K562 (cell line): ENCODE data around the gene GPR183. TPM values are rescaled to one million over a fixed set of nuclear protein-coding genes. Genes with fewer than 3 reads are reported as not detected.

Source experiments
- ATAC-seq: fragments of 200-7000 bp; cut with Tn5 transposase; 3 replicates; pipeline ENCODE4 v1.9.1; 2020; ENCODE audit warnings: moderate library complexity
- BruUV-seq: library from RNA; stranded (reverse); fragments of 400-500 nt; replicated peaks from 2 replicates; lab custom pipeline; 2021; lab: Mats Ljungman, UMichigan
- CTCF ChIA-PET: fragments of 300-600 bp; formaldehyde crosslinking; extraction: SDS; loops from one replicate; lab custom pipeline; 2021; ENCODE audit warnings: low intra/inter-chr PET ratio; lab: Yijun Ruan, JAX
- POLR2A ChIA-PET: fragments of 300-600, 350-650 bp; sonication (Branson Sonifier 250); formaldehyde crosslinking; extraction: SDS; loops from one replicate; lab custom pipeline; 2021; ENCODE audit warnings: antibody characterized with exemption, inconsistent platforms; lab: Yijun Ruan, JAX
- DNase-seq, 4 experiments: peaks; one replicate each; pipeline versions ENCODE4 v3.0.0 to v3.0.0-alpha.2; 2011 to 2018; ENCODE audit warnings: low spot score in 3 of 4, mixed read lengths in 3 of 4; ENCODE audit errors: extremely low read depth in 1 of 4
- FAIRE-seq: peaks from 2 replicates; lab custom pipeline; 2011; peaks lifted over from hg19 to GRCh38; lab: Jason Lieb, UNC
- H2AFZ ChIP-seq: 2 replicates; pipeline ENCODE4 v1.6.0; 2011; ENCODE audit warnings: low read depth, low read length, control low read depth, inconsistent platforms
- H3K27ac ChIP-seq: fragments of 200-600 bp; 3 replicates; pipeline ENCODE4 v1.8.0; 2011; ENCODE audit warnings: low read depth, mild to moderate bottlenecking, control low read depth, inconsistent platforms, low read length, moderate library complexity, mixed read lengths; ENCODE audit errors: extremely low read depth
- H3K27me3 ChIP-seq, 2 experiments: fragments of 300-600 bp in 1 of 2; 2 replicates in 1 of 2; 3 replicates in 1 of 2; pipeline versions ENCODE4 v1.6.0 to v1.8.0; 2011; ENCODE audit warnings: inconsistent platforms in 2 of 2, low read length in 2 of 2, mild to moderate bottlenecking in 1 of 2, mixed read lengths in 1 of 2, moderate library complexity in 1 of 2; ENCODE audit not compliant: control insufficient read depth in 2 of 2, insufficient read depth in 2 of 2
- H3K36me3 ChIP-seq: fragments of 300-600 bp; 3 replicates; pipeline ENCODE4 v1.8.0; 2011; ENCODE audit warnings: mild to moderate bottlenecking, low read length, inconsistent platforms; ENCODE audit not compliant: control insufficient read depth, insufficient read depth
- H3K4me1 ChIP-seq, 2 experiments: fragments of 200-600 bp in 1 of 2; replicated peaks in 1 of 2; 2 replicates in 1 of 2; 3 replicates in 1 of 2; pipeline versions ENCODE4 v1.5.1 to v1.8.0; 2011; ENCODE audit warnings: inconsistent platforms in 2 of 2, low read length in 2 of 2, mild to moderate bottlenecking in 1 of 2, mixed read lengths in 1 of 2, moderate library complexity in 1 of 2; ENCODE audit not compliant: control insufficient read depth in 2 of 2, insufficient read depth in 2 of 2
- H3K4me2 ChIP-seq: 2 replicates; pipeline ENCODE4 v1.6.1; 2011; ENCODE audit warnings: low read length, control low read depth, inconsistent platforms, mixed read lengths; ENCODE audit not compliant: insufficient read depth
- H3K4me3 ChIP-seq: fragments of 200-600 bp; sonication (generic), shearing (Covaris generic); 2 replicates; pipeline ENCODE4 v1.5.1; 2016; ENCODE audit warnings: control low read depth, inconsistent platforms
- H3K79me2 ChIP-seq: fragments of 200-600 bp; 3 replicates; pipeline ENCODE4 v1.8.0; 2011; ENCODE audit warnings: low read length, inconsistent platforms; ENCODE audit not compliant: control insufficient read depth, insufficient read depth
- H3K9ac ChIP-seq, 2 experiments: 2 replicates each; pipeline versions ENCODE4 v1.6.0 to v1.6.1; 2011; ENCODE audit warnings: low read depth in 2 of 2, low read length in 2 of 2, control low read depth in 1 of 2, inconsistent platforms in 1 of 2, mild to moderate bottlenecking in 1 of 2, mixed read lengths in 1 of 2; ENCODE audit not compliant: insufficient read depth in 1 of 2
- H3K9me1 ChIP-seq: one replicate; pipeline ENCODE4 v1.6.0; 2011; ENCODE audit warnings: inconsistent platforms, mild to moderate bottlenecking, low read length, moderate library complexity; ENCODE audit not compliant: control insufficient read depth, insufficient read depth
- H3K9me3 ChIP-seq: replicated peaks from 2 replicates; pipeline ENCODE4 v1.5.1; 2011; ENCODE audit warnings: low read depth, low read length, inconsistent platforms; ENCODE audit not compliant: control insufficient read depth, insufficient read depth
- H4K20me1 ChIP-seq: replicated peaks from 2 replicates; pipeline ENCODE4 v1.6.1; 2011; ENCODE audit warnings: low read length, inconsistent platforms, mixed read lengths; ENCODE audit not compliant: control insufficient read depth, insufficient read depth
- ARID1B ChIP-seq: fragments of 450-650 bp; IDR thresholded peaks from 2 replicates; pipeline ENCODE4 v1.6.1; 2016; ENCODE audit warnings: antibody characterized with exemption, mild to moderate bottlenecking, inconsistent platforms
- ELF2 ChIP-seq: fragments of 250-450 bp; sonication (Bioruptor Pico); IDR thresholded peaks from 2 replicates; pipeline ENCODE4 v1.5.0; 2021; ENCODE audit warnings: mild to moderate bottlenecking
- EP300 ChIP-seq: IDR thresholded peaks from 2 replicates; pipeline ENCODE4 v1.6.1; 2012; ENCODE audit warnings: low read length, improper control_type of control experiment
- FOS ChIP-seq: IDR thresholded peaks from 3 replicates; pipeline ENCODE4 v1.6.1; 2011; ENCODE audit not compliant: insufficient read length; ENCODE audit errors: extremely low read depth
- HES1 ChIP-seq: fragments of 450-650 bp; IDR thresholded peaks from 2 replicates; pipeline ENCODE4 v1.6.1; 2016; ENCODE audit warnings: low read depth, mild to moderate bottlenecking, moderate library complexity
- HNRNPL ChIP-seq: fragments of 200-400 bp; formaldehyde crosslinking; IDR thresholded peaks from 2 replicates; pipeline ENCODE4 v1.6.1; 2017; ENCODE audit warnings: low read depth, mild to moderate bottlenecking, low read length
- KDM2B ChIP-seq: fragments of 250-450 bp; sonication (Bioruptor Pico); IDR thresholded peaks from 2 replicates; pipeline ENCODE4 v1.8.0; 2021; ENCODE audit warnings: mild to moderate bottlenecking, moderate library complexity
- MTA2 ChIP-seq: fragments of 450-650 bp; IDR thresholded peaks from 2 replicates; pipeline ENCODE4 v1.6.1; 2016; ENCODE audit warnings: low read depth
- RBM14 ChIP-seq: fragments of 200-400 bp; formaldehyde crosslinking; IDR thresholded peaks from 2 replicates; pipeline ENCODE4 v1.6.1; 2018; ENCODE audit warnings: low read depth, mild to moderate bottlenecking, low read length, moderate library complexity, borderline replicate concordance; ENCODE audit not compliant: insufficient read depth
- SAFB ChIP-seq: fragments of 200-400 bp; formaldehyde crosslinking; IDR thresholded peaks from 2 replicates; pipeline ENCODE4 v1.6.1; 2017; ENCODE audit warnings: low read depth, low read length, borderline replicate concordance
- ZFP30 ChIP-seq: fragments of 250-450 bp; sonication (Bioruptor Pico); IDR thresholded peaks from 2 replicates; pipeline ENCODE4 v1.8.0; 2022; ENCODE audit warnings: moderate library complexity, mild to moderate bottlenecking, inconsistent platforms, borderline replicate concordance
- ZKSCAN8 ChIP-seq: fragments of 200-800 bp; sonication (Bioruptor generic); IDR thresholded peaks from 2 replicates; pipeline ENCODE4 v1.6.1; 2016; ENCODE audit warnings: missing genetic modification characterization, missing compliant biosample characterization
- ZNF175 ChIP-seq: fragments of 200-800 bp; sonication (Bioruptor generic); IDR thresholded peaks from 2 replicates; pipeline ENCODE4 v1.6.1; 2016; ENCODE audit warnings: low read depth, mild to moderate bottlenecking, missing genetic modification characterization, missing compliant biosample characterization
- ZNF324 ChIP-seq: fragments of 250-450 bp; sonication (Bioruptor Pico); IDR thresholded peaks from 2 replicates; pipeline ENCODE4 v1.4.0; 2020; ENCODE audit warnings: mild to moderate bottlenecking
- ZNF707 ChIP-seq: fragments of 250-450 bp; sonication (Bioruptor Pico); conservative IDR thresholded peaks from 2 replicates; pipeline ENCODE4 v1.8.0; 2022; ENCODE audit warnings: inconsistent platforms, mild to moderate bottlenecking, moderate library complexity
- WGBS: fragments of 100-300 bp; shearing (Covaris generic); methylation state at CpG from one replicate; pipeline ENCODE4 v1.1.6; 2016; ENCODE audit warnings: low coverage, mixed read lengths; ENCODE audit not compliant: insufficient coverage; ENCODE audit errors: missing lambda C conversion rate; 5-methylcytosine and 5-hydroxymethylcytosine counted together
- in situ Hi-C: fragments of 300-500 bp; cut with MboI; formaldehyde crosslinking; loops from 4 replicates; pipeline ENCODE4 v1.15.0; 2018; ENCODE audit warnings: inconsistent platforms, mixed read lengths
- intact Hi-C: fragments of 100-400 bp; cut with micrococcal nuclease; formaldehyde crosslinking; loops from 2 replicates; pipeline ENCODE4 v1.14.2; 2022
- polyA plus RNA-seq, 8 experiments: library from polyadenylated mRNA; depleted of rRNA in 4 of 8; stranded (reverse) in 5 of 8; unstranded in 3 of 8; fragments of >200 nt; fragmentation: Nextera tagmentation in 2 of 8; fragmentation: Illumina TruSeq in 1 of 8; extraction: Ambion mirVana in 2 of 8; extraction: Trizol in 1 of 8; gene quantifications; 2 replicates each; pipeline versions ENCODE4 v1.2.1 to v1.2.3, GENCODE V29; 2011 to 2014; ENCODE audit warnings: inconsistent platforms in 1 of 8, missing spikeins in 1 of 8
- total RNA-seq, 7 experiments: library from RNA; depleted of rRNA in 6 of 7; stranded (reverse); fragments of >200 nt in 6 of 7; fragmentation: Illumina TruSeq in 2 of 7; extraction: Trizol in 2 of 7; gene quantifications; 2 replicates each; pipeline versions ENCODE4 v1.2.1 to v1.2.3, GENCODE V29; 2011 to 2021; ENCODE audit warnings: low replicate concordance in 1 of 7

Gene GPR183
- total and polyA plus RNA-seq, 9 of the 15 experiments (the other 6 are each of a cell fraction or from before 2014, with no cell fraction given), result 1.3 to 10.2 (median 3.7) TPM

GRCh38 chr13:99293178-99293577 is 14.0 kb downstream of the GPR183 start:
- no TSS peak for BruUV-seq

More at GRCh38 chr13:99293178-99293577, 14.0 kb downstream of the GPR183 start:
- CTCF ChIA-PET, result no interaction called here
- no peaks in the 10 kb centered on the region for H3K9me3 ChIP-seq
- peaks cover 14% of the 10 kb centered on the region for H3K36me3 ChIP-seq
- H3K4me1 ChIP-seq, result no peaks in the 10 kb centered on the region
- FAIRE-seq, result no peak
- H3K4me2 ChIP-seq, result no peak overlapping the region
- H3K27ac ChIP-seq, result no peak overlapping the region
- H2AFZ ChIP-seq, result no peak overlapping the region
- peaks cover 5% of the 10 kb centered on the region; the same call in 1 of the 3 replicates for H3K79me2 ChIP-seq
- H3K27me3 ChIP-seq, result no peaks in the 10 kb centered on the region
- TF ChIP-seq SAFB (no peak), KDM2B (CRISPR knock-in tag) (no peak), ARID1B (no peak), ZNF175 (CRISPR knock-in tag) (no peak), EP300 (no peak), HNRNPL (no peak), HES1 (no peak), FOS (no peak), ZFP30 (CRISPR knock-in tag) (no peak), RBM14 (no peak), ZNF324 (CRISPR knock-in tag) (no peak), ZKSCAN8 (CRISPR knock-in tag) (no peak), MTA2 (no peak), ELF2 (no peak), ZNF707 (CRISPR knock-in tag) (no peak)
- no peaks in the 10 kb centered on the region for H4K20me1 ChIP-seq
- intact Hi-C loops, result no loop called here
- in situ Hi-C loops, result no loop called here
- no peak for DNase-seq
- POLR2A ChIA-PET, result interaction anchor here (0.6 to 1.4 kb wide), 3 partner anchors 9 to 14 kb away, joined by 3 to 5 read pairs (median 4); partner anchors contain the start of gene GPR183
- H3K4me3 ChIP-seq, result no peak overlapping the region
- no peaks in the 10 kb centered on the region for H3K9me1 ChIP-seq
- no peak for ATAC-seq
- WGBS, result 91% methylated on average over 1 of the region's 2 CpGs
- H3K9ac ChIP-seq, result no peak overlapping the region
